T-helper 9 cell (primary cell): ENCODE measurements around the gene ZGLP1.

ENCODE experiments used
- DNase-seq: peaks from one replicate; pipeline ENCODE4 v3.0.0-alpha.2; 2020

Gene ZGLP1

GRCh38 chr19:10274589-10274988 is 35.0 kb downstream of the ZGLP1 start:
- DNase-seq = no peak

GRCh38 chr19:10271543-10272086 is 38.0 kb downstream of the ZGLP1 start:
- peak; percentile 37 for DNase-seq

- peak; percentile 63 for DNase-seq
These were observed 38.8 kb downstream of the ZGLP1 start, which contains the start of gene ICAM1 for GRCh38 chr19:10270616-10271394. Gene ICAM1 (plus strand): TSS chr19:10271120. CDS start chr19:10271160, 40 bp downstream.

- DNase-seq = peak; percentile 58
These were observed 39.4 kb downstream of the ZGLP1 start for GRCh38 chr19:10270180-10270615.

GRCh38 chr19:10269333-10270179 is 40.1 kb downstream of the ZGLP1 start:
- peak; percentile 86 for DNase-seq

- no peak for DNase-seq
These were observed 41.5 kb downstream of the ZGLP1 start for GRCh38 chr19:10268071-10268470.

- DNase-seq = no peak
These were observed 42.9 kb downstream of the ZGLP1 start for GRCh38 chr19:10266706-10267105.

GRCh38 chr19:10262771-10263170 is 46.8 kb downstream of the ZGLP1 start:
- DNase-seq = no peak

GRCh38 chr19:10260141-10260584 is 49.5 kb downstream of the ZGLP1 start:
- no peak for DNase-seq

- peak; percentile 83 for DNase-seq
These were observed 50.3 kb downstream of the ZGLP1 start for GRCh38 chr19:10259162-10259905.

GRCh38 chr19:10258080-10258710 is 51.4 kb downstream of the ZGLP1 start:
- DNase-seq = no peak

- DNase-seq = no peak
These were observed 52.5 kb downstream of the ZGLP1 start for GRCh38 chr19:10256970-10257615.

GRCh38 chr19:10256551-10256950 is 53.1 kb downstream of the ZGLP1 start:
- no peak for DNase-seq

GRCh38 chr19:10255358-10255757 is 54.3 kb downstream of the ZGLP1 start:
- no peak for DNase-seq
